Measurements from ENCODE around the gene BTBD10. TPM values are rescaled to one million over a fixed set of nuclear protein-coding genes. Genes with fewer than 3 reads are reported as not detected.

The BTBD10 gene
- polyA plus RNA-seq, 12 donors: 20.7 to 28.9 (median 26.5) TPM; not detected in 1

DNA sequence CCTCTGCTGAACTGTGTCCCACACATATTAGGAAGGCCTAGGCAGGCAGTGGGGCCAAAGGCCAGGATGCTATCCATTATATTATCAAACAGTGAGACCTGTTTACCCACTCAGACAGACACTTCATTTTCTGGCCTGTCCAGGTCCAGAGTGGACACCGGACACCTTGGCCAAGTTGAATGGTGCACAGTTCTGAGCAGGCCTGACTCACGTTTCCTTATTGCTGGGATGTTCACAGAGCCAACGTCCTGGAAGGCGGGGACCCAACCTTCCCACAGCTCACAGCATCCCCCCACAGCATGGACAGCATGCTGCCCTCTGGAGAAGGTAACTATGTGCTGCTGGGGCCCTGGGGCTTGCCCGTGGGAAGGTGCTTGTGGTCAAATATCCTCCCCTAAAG lies 86.6 kb downstream of the BTBD10 start:
- DNase-seq: no peak

DNA sequence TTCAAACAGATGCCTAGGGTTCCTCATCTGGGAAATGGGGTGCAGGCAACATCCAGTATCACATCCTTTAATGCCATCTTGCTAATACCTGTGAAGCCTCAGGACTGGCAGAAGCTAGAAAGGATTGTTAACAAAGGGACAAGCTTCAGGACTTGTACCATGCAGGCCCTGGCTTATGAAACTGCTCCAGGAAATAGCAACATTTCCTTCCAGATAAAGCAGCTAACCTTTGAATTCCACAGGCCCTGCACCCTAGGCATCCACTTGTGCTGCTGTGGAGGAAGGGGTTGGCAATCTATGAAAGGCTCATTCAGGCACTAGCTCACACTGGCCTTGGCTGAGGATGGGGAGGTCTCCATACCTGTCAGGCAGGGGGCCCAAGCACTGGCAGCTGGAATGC lies 87.2 kb downstream of the BTBD10 start:
- DNase-seq: no peak

DNA sequence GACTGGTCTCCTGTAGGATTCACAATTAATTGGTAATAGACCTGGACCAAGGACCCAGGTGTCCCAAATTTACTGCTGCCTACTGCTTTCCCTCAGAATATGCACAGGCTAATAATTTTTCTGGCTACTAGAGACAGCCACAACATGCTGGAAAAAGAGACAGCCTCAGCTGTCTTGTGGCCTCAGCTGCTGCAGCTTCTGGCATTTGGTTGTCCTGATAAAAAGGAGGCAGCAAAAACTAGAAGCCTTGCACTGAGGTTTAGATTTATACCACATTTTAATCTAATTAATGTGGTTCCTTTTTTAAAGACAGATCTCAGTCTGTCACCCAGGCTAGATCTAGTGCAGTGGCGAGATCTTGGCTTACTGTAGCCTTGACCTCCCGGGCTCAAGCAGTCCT lies 89.8 kb downstream of the BTBD10 start:
- DNase-seq: no peak

DNA sequence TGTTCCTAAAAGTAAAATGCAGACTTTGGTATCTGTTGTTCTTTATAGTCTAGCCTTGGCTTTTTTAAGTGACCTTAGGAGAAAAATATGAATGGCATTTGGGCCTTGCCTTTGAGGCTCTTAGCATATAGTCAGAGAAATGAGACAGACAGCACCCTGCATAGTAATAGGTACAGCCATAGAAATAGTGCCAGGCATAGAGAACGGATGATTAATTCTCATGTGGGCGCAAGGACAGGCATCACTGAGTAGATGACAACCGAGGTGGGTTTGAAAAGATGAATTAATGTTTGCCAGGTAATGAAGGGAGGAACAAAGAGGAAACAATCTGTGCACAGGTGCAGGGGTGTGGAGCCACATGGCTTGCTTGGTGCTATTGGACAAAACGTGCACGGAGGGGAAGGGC lies 95.0 kb downstream of the BTBD10 start:
- DNase-seq: no peak

DNA sequence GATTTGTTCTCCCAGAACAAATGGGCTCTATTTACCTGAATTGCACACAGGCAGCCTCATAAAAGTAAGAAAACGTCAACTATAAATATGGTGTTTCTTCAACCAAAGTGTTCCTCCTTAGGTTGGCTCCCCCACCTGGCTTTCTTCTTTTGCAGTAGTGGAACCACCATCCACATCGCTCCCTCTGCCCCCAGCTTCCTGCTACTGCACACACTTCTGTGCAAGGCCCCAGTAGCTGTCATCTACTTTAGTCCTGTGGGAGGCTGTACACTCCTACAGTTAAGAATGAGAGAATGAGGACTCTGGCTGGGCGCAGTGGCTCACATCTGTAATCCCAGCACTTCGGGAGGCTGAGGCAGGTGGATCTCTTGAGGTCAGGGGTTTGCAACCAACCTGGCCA lies 95.9 kb downstream of the BTBD10 start:
- DNase-seq: no peak

DNA sequence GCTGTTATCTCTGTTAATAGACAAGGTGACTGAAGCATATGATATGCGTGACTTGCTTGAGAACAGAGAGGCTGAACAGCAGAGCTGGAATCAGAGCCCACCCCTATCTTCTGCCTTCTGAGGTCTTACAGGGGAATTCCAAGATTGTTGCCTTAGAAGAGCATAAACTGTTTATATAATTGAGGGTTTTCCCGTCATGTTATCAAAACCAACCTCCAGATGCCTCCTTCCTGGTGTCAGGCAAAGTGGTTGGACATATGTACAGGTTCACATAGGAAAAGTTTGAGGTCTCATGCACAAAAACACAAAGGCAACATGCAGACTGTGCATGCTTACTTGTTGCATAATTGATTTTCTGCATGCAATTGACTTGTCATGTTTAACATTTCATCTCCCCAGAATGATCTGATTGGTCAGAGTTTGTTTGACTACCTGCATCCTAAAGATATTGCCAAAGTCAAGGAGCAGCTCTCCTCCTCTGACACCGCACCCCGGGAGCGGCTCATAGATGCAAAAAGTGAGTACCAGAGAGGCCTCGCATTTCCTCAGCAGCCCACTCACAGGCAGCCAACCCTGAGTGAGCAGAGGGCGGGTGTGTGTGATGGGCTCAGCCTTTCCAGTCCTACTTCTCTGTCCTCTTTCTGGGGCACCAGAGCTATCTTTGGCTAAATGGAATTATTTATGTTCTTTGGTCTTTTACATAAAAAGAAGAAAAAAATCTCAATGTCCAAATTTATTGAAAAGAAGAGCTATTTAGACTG lies 96.6 kb downstream of the BTBD10 start:
- DNase-seq: no peak

DNA sequence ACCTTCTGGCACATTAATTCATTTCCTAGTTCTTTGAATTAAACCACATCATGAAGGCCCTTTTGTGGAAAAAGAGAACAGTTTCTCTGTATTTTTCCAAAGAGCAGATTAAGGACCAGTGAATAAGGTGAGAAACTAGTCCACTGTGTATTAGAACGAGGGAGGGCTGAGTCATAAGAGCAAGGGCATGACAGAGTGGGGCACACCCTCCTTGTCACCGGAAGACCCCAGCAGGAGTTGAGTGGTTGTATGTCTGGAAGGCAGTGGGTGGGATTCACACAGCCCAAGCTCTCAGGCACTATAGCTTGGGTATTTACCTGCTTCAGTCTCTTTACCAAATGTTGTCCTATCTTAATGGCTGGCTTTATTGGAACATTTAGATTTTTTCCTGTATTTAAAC lies 98.6 kb downstream of the BTBD10 start:
- no peak for DNase-seq

DNA sequence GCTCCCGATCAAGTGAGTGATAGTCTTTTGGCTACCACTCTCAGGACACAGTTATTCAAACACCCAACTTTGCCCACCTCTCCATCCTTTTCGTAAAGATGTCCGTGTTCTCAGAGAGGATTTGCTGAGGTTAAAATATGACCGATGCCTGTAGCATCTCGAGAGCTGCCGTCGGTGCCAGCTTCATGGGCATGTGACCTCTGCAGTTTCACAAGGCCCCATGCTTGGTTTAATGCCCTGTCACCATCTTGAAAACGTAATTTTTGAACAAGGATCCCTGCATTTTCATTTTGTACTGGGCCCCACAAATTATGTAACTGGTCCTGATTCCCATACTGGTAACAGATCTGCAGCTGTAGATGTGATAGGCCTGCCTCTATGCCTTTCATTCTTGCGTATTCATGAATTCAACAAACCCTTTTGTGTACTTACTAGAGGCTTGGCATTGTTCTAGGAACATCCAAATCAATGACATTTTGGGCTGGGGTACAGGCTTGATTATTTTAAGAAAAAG lies 100.4 kb downstream of the BTBD10 start:
- no peak for DNase-seq

DNA sequence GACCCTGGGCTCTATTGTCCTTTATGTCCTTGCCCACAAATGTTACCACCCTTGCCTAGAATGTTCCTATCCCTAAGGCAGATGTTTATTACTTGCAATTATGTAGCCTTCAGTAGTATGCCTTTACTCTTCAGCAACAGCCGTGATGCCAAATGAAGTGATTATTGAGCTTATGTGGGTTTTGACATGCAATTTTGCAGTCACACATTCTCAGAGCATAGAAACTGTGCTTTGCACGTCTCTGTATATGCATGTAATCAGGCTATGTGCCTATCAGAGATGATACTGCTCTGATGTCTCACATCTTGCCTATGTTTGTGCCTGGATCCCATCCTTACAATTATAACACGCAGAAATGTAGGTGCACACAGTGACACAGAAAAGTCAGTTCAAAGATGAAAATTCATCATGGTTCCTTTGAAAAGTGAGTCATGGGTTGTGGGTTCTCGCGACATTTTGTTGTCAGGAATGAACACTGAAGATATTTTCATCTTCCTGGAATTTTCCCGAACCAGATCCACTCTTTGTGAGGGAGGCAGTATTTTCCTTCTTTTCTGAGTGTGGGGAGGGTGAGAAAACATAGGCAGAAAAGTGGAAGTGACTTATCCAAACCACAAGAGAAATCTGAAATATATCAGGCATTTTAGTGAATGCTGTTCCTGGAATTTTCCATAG lies 104.3 kb downstream of the BTBD10 start:
- no peak for DNase-seq

DNA sequence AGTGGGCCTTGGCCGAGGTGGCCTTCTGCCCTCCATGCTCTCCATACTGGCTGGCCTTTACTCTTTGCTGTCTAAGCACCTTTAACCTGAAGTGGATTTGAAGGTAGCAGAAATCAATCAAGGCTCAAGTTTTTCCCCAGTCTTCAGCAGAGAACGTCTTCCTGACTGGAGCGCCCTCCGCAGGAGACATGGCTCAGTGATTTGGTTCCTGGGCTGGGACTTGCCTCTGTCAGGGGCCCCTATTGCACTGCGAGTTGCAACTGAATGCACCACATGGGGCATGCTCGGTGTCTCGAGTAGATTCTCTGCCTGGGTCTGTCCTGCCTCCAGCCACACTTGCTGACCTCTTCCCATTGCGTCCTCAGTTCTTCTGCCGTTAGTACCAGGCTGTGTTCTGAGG lies 105.8 kb downstream of the BTBD10 start:
- no peak for DNase-seq

DNA sequence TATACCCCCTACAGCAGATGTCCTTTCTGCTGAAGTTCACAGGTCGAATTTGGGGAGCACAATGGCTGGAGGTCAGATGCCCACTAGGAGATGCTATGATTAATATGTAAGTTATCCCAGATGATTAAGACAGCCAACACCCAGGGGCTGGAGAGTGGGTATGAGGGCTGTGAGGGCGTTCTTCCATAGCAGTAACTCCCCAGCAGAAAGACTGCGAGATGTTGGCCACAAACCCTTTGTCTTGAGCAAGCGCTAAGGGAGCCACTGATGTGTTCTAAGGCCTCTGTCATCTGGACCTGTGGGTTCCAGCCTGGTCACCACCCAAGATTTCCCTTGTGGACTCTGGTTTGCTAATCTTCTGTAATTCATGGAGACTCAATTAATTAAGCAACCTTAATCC lies 107.8 kb downstream of the BTBD10 start:
- no peak for DNase-seq

DNA sequence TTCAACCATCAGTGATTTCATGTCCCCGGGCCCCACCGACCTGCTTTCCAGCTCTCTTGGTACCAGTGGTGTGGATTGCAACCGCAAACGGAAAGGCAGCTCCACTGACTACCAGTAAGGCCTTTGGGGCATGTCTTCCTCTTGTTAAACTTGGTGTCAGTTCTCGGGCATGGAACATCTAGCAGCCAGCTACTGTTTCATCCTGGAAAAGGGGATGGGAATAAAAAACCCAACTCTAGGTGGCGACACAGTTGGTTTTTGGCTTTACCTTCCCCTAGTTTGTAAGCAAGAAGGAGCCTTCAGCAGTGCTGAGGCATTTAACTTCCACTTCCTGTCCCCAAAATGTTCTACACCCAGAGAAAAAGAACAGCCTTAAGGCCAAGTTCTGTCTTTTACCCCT lies 108.7 kb downstream of the BTBD10 start:
- DNase-seq: no peak

DNA sequence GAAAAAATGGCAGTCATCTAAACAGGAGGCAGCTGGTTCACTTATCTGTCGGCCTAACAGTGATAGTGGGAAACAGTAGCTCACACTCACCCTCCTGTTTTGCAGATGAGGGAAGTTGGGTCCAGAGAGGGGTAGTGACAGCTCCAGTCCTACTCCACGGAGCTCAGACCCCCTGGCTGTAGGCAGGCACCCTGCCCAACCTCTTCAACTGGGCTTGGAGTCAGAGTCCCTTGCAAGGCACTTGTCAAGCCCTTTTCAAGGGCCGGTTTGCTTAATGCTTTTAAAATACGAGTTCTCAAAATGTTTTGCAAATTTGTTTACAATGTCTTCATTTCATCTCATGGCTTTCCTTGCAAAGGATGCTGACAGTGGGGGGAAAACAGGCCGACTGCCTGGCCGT lies 110.3 kb downstream of the BTBD10 start:
- DNase-seq: no peak

DNA sequence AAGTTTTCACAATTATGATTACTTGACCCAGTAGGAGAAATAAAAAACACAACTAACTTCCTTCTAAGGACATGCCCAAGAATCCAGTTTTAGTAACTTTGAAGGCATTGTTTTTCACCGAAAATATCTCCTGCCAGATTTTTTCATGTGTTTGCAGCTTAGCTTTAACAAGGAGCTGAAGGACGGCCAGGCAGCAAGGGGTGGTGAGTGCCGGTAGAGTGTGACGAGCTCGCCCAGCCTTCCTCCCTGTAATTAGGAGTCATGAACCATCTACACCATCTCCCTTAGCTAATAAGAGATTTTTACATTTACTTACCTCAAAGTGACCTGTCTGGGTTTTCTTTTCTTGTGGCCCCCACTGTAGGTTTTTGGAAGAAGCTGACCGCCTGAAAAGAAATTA lies 113.4 kb downstream of the BTBD10 start:
- no peak for DNase-seq

DNA sequence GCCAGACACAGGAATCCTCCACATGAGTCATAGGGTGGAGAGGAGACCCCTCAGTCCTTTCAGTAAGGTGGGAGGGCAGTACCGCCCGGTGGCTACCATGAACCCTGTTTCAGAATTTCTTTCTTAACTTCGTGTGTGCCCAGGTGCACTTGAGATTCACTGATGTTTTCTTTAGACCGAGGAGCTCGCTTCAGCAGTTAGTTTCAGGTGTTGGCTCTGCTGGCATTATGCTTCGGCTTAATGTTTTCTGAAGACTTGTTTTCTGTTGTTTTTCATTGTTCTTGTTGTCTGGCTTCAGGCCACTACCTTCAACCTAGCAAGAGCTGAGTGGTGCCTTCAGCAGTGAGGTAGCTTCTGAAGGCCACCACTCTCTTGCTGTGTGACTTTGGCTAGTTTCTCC lies 114.0 kb downstream of the BTBD10 start:
- DNase-seq: no peak

DNA sequence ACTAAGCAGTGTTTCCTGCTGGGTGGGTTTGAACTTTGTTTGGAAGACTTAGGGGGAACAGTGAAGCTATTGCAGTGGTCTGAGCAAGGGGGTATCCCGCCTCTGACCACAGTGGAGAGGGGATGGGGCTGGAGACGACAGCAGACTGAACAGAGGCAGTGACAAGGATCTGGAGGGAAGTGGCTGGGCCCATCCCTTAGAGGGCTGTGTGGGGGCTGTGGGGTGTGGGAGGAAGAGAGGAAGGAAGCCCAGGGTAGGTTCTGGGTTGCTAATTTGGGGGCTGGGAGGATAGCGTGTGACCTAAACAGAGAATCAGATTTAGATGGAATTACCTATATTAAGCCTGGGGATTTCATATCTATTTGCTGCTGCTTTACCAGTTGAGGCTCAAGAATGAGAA lies 114.7 kb downstream of the BTBD10 start:
- DNase-seq: no peak

DNA sequence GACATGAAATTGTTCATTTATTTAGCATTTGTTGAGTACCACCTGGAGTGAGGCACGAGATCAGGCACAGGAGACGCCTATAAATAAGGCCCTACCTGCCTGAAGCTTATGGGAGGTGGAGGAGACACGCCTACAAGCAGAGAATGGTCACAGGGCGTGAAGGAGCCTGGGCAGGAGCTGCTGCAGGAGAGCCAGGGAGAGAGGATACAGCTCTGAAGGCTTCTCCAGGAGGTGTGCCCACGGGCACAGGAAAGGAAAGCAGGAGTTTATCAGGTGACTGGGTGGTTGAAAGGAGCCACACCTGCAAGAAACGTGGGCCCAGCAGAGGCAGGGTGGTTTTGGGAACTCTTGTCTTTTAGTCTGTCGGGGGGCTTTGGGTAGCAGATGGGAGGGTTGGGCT lies 115.1 kb downstream of the BTBD10 start:
- DNase-seq: no peak

DNA sequence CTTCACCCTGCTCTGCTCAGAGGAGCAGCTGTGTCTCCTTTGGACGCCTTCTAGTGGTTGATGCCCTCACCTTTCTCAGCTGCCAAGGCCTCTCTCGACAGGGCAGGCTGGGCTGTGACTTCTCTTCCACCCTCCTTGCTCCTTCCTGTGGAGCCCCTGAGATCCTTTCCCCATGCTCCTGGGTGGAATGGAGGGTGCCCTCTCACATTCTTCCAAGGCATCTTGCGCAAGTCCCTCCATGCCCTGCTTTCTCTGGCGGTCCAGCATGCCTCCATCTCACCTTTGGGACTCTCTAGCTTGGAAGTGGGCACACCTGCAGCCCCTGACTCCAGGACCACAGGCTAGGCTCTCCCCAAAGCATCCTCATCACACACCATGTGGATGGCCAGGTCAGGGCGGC lies 116.6 kb downstream of the BTBD10 start:
- DNase-seq: no peak

DNA sequence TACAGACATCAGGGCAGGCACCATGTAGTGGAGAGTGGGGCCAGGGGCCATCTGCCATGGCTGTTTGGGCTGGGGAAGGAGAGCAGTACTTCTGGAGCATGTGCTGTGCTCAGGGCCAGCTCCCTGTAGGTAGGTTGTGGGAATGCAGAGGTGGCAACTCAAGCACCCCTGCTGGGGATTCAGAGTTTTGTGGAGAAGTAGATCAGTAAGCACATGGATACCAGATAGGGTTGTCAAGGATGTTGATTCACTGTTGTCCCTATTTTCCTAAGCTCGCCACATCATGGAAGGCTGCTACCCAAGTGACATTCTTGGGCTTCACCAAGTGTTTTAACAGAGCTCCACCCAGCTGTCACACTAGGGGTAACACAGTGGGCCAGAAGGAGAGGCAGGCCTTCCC lies 118.2 kb downstream of the BTBD10 start:
- no peak for DNase-seq

DNA sequence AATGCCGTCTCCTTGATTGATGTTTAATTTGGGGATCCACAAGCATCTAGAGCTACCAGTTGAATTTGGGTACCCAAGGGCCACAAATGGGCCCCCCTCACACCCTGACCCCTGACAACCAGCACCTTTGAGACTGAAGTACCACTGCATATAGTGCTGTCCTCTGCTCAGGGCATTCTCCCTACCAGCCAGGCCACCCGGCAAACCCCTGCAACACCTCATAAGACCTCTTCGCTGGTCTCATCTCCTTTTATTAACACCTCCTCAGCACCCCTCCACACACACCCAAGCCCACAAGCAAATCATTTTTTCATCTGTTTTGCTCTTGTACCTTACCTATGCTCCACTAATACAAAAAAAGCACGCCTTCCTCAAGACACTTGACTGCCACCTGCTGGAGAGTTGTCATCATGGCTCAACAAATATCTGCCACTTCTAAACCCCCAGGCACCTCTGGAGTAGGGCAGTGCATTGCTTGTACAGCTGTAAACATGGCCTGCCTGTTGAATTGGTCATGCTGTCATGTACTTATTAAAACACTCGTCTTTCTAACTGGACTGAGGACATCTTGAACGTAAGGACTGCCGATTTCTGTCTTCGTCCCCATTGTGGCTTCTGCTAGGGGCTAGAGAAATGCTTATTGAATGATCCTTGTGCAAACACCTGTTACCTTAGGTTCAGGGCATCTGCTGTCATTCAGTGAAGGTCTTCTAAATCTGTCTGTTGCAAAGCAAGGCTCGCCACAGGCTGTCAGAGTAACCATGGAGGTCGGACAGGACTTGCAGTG lies 118.9 kb downstream of the BTBD10 start:
- DNase-seq: peak; percentile 75

DNA sequence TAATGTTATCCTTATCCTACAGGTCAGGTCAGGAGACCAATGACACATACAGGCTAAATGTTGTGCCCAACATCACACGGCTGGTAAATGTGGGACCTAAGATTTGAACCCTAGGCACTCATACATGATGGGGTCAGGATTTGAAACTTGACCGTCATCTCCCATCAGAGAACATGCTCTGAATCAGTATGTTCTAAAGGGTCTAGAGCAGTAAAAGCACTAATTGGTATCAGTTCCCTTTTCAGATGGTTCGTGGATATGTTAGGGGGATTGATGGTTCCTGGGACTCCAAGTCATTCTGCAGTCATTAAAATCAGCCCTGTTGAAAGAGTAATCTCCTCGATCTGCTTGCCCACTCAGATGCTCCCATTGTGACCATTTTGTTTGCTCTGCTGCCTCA lies 120.0 kb downstream of the BTBD10 start:
- no peak for DNase-seq

DNA sequence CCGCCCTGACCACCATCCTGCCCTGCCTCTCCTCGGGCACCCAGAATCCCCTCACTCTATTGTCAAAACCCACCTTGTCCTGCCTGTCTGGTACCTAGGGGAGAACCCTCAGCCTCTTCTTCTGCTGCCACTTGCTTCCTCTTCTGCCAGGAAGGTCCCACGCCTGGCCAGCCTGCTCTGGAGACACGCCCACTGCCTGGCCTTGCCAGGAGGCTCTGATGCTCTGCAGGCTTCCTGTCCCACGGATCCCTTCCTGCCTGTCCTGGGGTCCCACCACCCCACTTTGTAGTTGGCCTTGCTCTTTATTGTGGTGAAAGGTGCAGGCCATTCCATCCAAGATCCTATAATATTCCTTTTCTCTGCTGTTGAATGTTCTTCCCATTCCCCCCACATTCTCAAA lies 122.0 kb downstream of the BTBD10 start:
- no peak for DNase-seq

Measured in muscle of arm (tissue), 12 donors.